Measurements from ENCODE around the gene ARHGAP22.

DNA sequence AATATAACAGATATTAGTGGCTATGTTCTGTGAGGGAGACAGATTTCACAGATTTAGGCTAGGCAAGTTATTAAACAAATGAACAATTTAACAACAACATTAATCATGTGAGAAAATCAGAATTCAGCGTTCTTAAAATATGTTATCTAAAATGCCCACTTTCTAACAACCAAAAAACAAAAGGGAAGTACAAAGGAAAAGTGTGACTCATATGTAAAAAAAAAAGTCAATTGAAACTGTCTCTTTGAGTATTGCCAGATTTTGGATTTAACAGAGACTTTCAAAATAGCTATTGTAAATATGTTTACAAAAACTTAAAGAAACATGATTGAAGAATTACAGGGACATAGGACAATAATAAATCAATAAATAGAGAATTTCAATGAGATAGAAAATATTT lies 34.8 kb upstream of the ARHGAP22 start:
- TF ChIP-seq, protein P1, sequence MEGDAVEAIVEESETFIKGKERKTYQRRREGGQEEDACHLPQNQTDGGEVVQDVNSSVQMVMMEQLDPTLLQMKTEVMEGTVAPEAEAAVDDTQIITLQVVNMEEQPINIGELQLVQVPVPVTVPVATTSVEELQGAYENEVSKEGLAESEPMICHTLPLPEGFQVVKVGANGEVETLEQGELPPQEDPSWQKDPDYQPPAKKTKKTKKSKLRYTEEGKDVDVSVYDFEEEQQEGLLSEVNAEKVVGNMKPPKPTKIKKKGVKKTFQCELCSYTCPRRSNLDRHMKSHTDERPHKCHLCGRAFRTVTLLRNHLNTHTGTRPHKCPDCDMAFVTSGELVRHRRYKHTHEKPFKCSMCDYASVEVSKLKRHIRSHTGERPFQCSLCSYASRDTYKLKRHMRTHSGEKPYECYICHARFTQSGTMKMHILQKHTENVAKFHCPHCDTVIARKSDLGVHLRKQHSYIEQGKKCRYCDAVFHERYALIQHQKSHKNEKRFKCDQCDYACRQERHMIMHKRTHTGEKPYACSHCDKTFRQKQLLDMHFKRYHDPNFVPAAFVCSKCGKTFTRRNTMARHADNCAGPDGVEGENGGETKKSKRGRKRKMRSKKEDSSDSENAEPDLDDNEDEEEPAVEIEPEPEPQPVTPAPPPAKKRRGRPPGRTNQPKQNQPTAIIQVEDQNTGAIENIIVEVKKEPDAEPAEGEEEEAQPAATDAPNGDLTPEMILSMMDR (IDR thresholded peaks at IDR 0.05) = no peak
- TF ChIP-seq POLR2A (IDR thresholded peaks at IDR 0.05) = no peak

Data from heart left ventricle (tissue), 13 donors.